Chondrocyte (in vitro differentiated cells): Measurements from ENCODE around the gene PRRC2C. TPM values are rescaled to one million over a fixed set of nuclear protein-coding genes. Genes with fewer than 3 reads are reported as not detected.
A peak's percentile ranks its signal among the peaks of the same experiment; 100 is the strongest.

Experiments
- DNase-seq: peaks from one replicate; pipeline ENCODE4 v3.0.0; 2021; ENCODE audit warnings: mixed read lengths, low spot score
- H3K27ac Mint-ChIP-seq: one replicate; pipeline ENCODE4 v1.8.0; 2021; ENCODE audit warnings: mild to moderate bottlenecking, moderate library complexity, mixed read lengths; ENCODE audit not compliant: unreplicated experiment
- H3K27me3 Mint-ChIP-seq: 2 replicates; pipeline ENCODE4 v1.8.0; 2021; ENCODE audit warnings: low read depth, mixed read lengths
- H3K36me3 Mint-ChIP-seq: 2 replicates; pipeline ENCODE4 v1.8.0; 2021; ENCODE audit warnings: low read depth, mixed read lengths
- H3K4me1 Mint-ChIP-seq: 2 replicates; pipeline ENCODE4 v1.8.0; 2021; ENCODE audit warnings: low read depth, mild to moderate bottlenecking, mixed read lengths
- H3K4me3 Mint-ChIP-seq: one replicate; pipeline ENCODE4 v1.8.0; 2021; ENCODE audit warnings: mild to moderate bottlenecking, moderate library complexity, mixed read lengths; ENCODE audit not compliant: unreplicated experiment
- H3K9me3 Mint-ChIP-seq: 2 replicates; pipeline ENCODE4 v1.8.0; 2021; ENCODE audit warnings: low read depth, mixed read lengths
- CTCF ChIP-seq: fragments of 200-600 bp; sonication (generic); IDR thresholded peaks from 2 replicates; pipeline ENCODE4 v1.5.0; 2021; ENCODE audit warnings: antibody characterized with exemption, mild to moderate bottlenecking, moderate library complexity
- total RNA-seq: library from RNA; stranded (reverse); gene quantifications from 3 replicates; pipeline ENCODE4 v1.2.1, GENCODE V29; 2021

PRRC2C gene
- total RNA-seq, 1 donor from 2014 or later = 146 TPM

- H3K4me3 Mint-ChIP-seq = no peak overlapping the region
- H3K36me3 Mint-ChIP-seq = no peaks in the 10 kb centered on the region
- H3K27me3 Mint-ChIP-seq = no peaks in the 10 kb centered on the region
- H3K9me3 Mint-ChIP-seq = no peaks in the 10 kb centered on the region
- peaks cover 9% of the 10 kb centered on the region for H3K4me1 Mint-ChIP-seq
- no peak for DNase-seq
- TF ChIP-seq CTCF = no peak
- no peak overlapping the region for H3K27ac Mint-ChIP-seq
Observed at GRCh38 chr1:171472183-171472647, 13.1 kb upstream of the PRRC2C start.

GRCh38 chr1:171476829-171477228 lies 8.5 kb upstream of the PRRC2C start:
- Mint-ChIP-seq H3K4me3 (no peak overlapping the region), H3K27me3 (no peaks in the 10 kb centered on the region), H3K27ac (no peak overlapping the region), H3K36me3 (no peaks in the 10 kb centered on the region), H3K9me3 (no peaks in the 10 kb centered on the region), H3K4me1 (no peaks in the 10 kb centered on the region)
- DNase-seq = no peak
- no peak for TF ChIP-seq CTCF

- no peaks in the 10 kb centered on the region for H3K27me3 Mint-ChIP-seq
- DNase-seq = no peak
Observed at GRCh38 chr1:171477804-171478203, 7.5 kb upstream of the PRRC2C start.

GRCh38 chr1:171480035-171480434 lies 5.3 kb upstream of the PRRC2C start:
- no peak for TF ChIP-seq CTCF
- H3K4me1 Mint-ChIP-seq = peaks cover 7% of the 10 kb centered on the region
- no peaks in the 10 kb centered on the region for H3K27me3 Mint-ChIP-seq
- H3K4me3 Mint-ChIP-seq = no peak overlapping the region
- H3K9me3 Mint-ChIP-seq = no peaks in the 10 kb centered on the region
- DNase-seq = no peak
- H3K36me3 Mint-ChIP-seq = no peaks in the 10 kb centered on the region
- peak overlapping the region; percentile 25 for H3K27ac Mint-ChIP-seq

More at GRCh38 chr1:171477804-171478203, 7.5 kb upstream of the PRRC2C start:
- Mint-ChIP-seq H3K27ac (no peak overlapping the region), H3K4me3 (no peak overlapping the region), H3K36me3 (no peaks in the 10 kb centered on the region), H3K4me1 (no peaks in the 10 kb centered on the region), H3K9me3 (no peaks in the 10 kb centered on the region)
- no peak for TF ChIP-seq CTCF

GRCh38 chr1:171484760-171485374 lies 463 bp upstream of the PRRC2C start:
- Mint-ChIP-seq H3K27me3 (no peaks in the 10 kb centered on the region), H3K4me1 (peaks cover 41% of the 10 kb centered on the region), H3K27ac (peak overlapping the region; percentile 96), H3K36me3 (no peaks in the 10 kb centered on the region), H3K4me3 (peak overlapping the region; percentile 82), H3K9me3 (no peaks in the 10 kb centered on the region)
- DNase-seq = no peak
- no peak for TF ChIP-seq CTCF
